SU-DHL-6 (cell line): ENCODE measurements around the gene MYO15A.

Source experiments
- H2AFZ ChIP-seq: fragments of 200-600 bp; sonication (generic); 2 replicates; pipeline ENCODE4 v1.6.1; 2014; ENCODE audit warnings: low read depth, mild to moderate bottlenecking, moderate library complexity, mixed read lengths, antibody characterized with exemption, low read length; ENCODE audit not compliant: severe bottlenecking
- H3F3A ChIP-seq: fragments of 200-600 bp; shearing (Covaris generic); 2 replicates; pipeline ENCODE4 v1.6.0; 2016; ENCODE audit warnings: antibody characterized with exemption, mild to moderate bottlenecking; ENCODE audit not compliant: insufficient read depth
- H3K27ac ChIP-seq: fragments of 200-600 bp; sonication (generic); 2 replicates; pipeline ENCODE4 v1.5.1; 2016; ENCODE audit warnings: low read depth, mild to moderate bottlenecking, low read length, moderate library complexity, mixed read lengths
- H3K27me3 ChIP-seq: fragments of 200-600 bp; sonication (generic), shearing (Covaris generic); 2 replicates; pipeline ENCODE4 v1.6.0; 2014; ENCODE audit warnings: mild to moderate bottlenecking, low read length
- H3K36me3 ChIP-seq: fragments of 200-600 bp; sonication (generic); 2 replicates; pipeline ENCODE4 v1.6.1; 2014; ENCODE audit warnings: mild to moderate bottlenecking, low read length, mixed read lengths
- H3K4me2 ChIP-seq: fragments of 300-600, 200-600 bp; shearing (Covaris generic), sonication (generic); 2 replicates; pipeline ENCODE4 v1.6.0; 2014; ENCODE audit warnings: low read length, low read depth, mild to moderate bottlenecking; ENCODE audit not compliant: poor library complexity, severe bottlenecking
- H3K4me3 ChIP-seq: fragments of 200-600 bp; sonication (generic); 2 replicates; pipeline ENCODE4 v1.5.1; 2014; ENCODE audit warnings: antibody characterized with exemption, low read length, mild to moderate bottlenecking, mixed read lengths; ENCODE audit not compliant: insufficient read depth, poor library complexity, severe bottlenecking
- H3K79me2 ChIP-seq: fragments of 200-600 bp; sonication (generic); 2 replicates; pipeline ENCODE4 v1.6.1; 2014; ENCODE audit warnings: mild to moderate bottlenecking, low read length, moderate library complexity; ENCODE audit not compliant: insufficient read depth
- H3K9ac ChIP-seq: fragments of 200-600 bp; sonication (generic); 2 replicates; pipeline ENCODE4 v1.7.0; 2014; ENCODE audit warnings: mild to moderate bottlenecking, low read length
- H3K9me2 ChIP-seq: fragments of 200-600 bp; sonication (generic); replicated peaks from 2 replicates; pipeline ENCODE4 v1.6.1; 2014; ENCODE audit warnings: low read length; ENCODE audit not compliant: insufficient read depth
- H3K9me3 ChIP-seq: fragments of 200-600 bp; sonication (generic); 2 replicates; pipeline ENCODE4 v1.6.1; 2014; ENCODE audit warnings: low read length, mixed read lengths; ENCODE audit not compliant: insufficient read depth
- H4K20me1 ChIP-seq: fragments of 200-600 bp; sonication (generic); 2 replicates; pipeline ENCODE4 v1.6.1; 2014; ENCODE audit warnings: low read depth, mild to moderate bottlenecking, antibody characterized with exemption, low read length, moderate library complexity, mixed read lengths
- EZH2phosphoT487 ChIP-seq: fragments of 200-600 bp; sonication (generic), shearing (Covaris generic); conservative IDR thresholded peaks from 2 replicates; pipeline ENCODE4 v1.6.1; 2018; ENCODE audit warnings: mild to moderate bottlenecking, antibody characterized with exemption, low read length, moderate library complexity, mixed read lengths
- TF ChIP-seq, protein P1 (sequence below): fragments of 200-600 bp; sonication (generic); IDR thresholded peaks from one replicate; pipeline ENCODE4 v1.5.1; 2017; ENCODE audit warnings: antibody characterized with exemption, mild to moderate bottlenecking, low read length, moderate library complexity; ENCODE audit not compliant: insufficient read depth, poor library complexity, severe bottlenecking

MYO15A gene

GRCh38 chr17:18105027-18105426 lies 3.5 kb upstream of the MYO15A start:
- Histone ChIP-seq H3K9me2 (no peaks in the 10 kb centered on the region), H3K4me2 (no peak overlapping the region), H3K36me3 (no peaks in the 10 kb centered on the region), H3K4me3 (no peak overlapping the region), H3K9ac (no peak overlapping the region), H3K9me3 (no peaks in the 10 kb centered on the region), H3K27ac (no peak overlapping the region), H3F3A (no peaks in the 10 kb centered on the region), H2AFZ (no peak overlapping the region), H3K27me3 (no peaks in the 10 kb centered on the region), H4K20me1 (no peaks in the 10 kb centered on the region), H3K79me2 (no peaks in the 10 kb centered on the region)
- TF ChIP-seq, protein P1, sequence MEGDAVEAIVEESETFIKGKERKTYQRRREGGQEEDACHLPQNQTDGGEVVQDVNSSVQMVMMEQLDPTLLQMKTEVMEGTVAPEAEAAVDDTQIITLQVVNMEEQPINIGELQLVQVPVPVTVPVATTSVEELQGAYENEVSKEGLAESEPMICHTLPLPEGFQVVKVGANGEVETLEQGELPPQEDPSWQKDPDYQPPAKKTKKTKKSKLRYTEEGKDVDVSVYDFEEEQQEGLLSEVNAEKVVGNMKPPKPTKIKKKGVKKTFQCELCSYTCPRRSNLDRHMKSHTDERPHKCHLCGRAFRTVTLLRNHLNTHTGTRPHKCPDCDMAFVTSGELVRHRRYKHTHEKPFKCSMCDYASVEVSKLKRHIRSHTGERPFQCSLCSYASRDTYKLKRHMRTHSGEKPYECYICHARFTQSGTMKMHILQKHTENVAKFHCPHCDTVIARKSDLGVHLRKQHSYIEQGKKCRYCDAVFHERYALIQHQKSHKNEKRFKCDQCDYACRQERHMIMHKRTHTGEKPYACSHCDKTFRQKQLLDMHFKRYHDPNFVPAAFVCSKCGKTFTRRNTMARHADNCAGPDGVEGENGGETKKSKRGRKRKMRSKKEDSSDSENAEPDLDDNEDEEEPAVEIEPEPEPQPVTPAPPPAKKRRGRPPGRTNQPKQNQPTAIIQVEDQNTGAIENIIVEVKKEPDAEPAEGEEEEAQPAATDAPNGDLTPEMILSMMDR = no peak
- TF ChIP-seq EZH2phosphoT487 = no peak

GRCh38 chr17:18105595-18105994 lies 3.0 kb upstream of the MYO15A start:
- no peak overlapping the region for H2AFZ ChIP-seq
- no peaks in the 10 kb centered on the region for H3K27me3 ChIP-seq
- H3K4me3 ChIP-seq = no peak overlapping the region
- H3F3A ChIP-seq = no peaks in the 10 kb centered on the region
- TF ChIP-seq EZH2phosphoT487 = no peak
- TF ChIP-seq, protein P1 = no peak
- no peak overlapping the region for H3K9ac ChIP-seq
- no peaks in the 10 kb centered on the region for H4K20me1 ChIP-seq
- H3K4me2 ChIP-seq = no peak overlapping the region
- H3K79me2 ChIP-seq = no peaks in the 10 kb centered on the region
- H3K36me3 ChIP-seq = no peaks in the 10 kb centered on the region
- H3K27ac ChIP-seq = no peak overlapping the region
- no peaks in the 10 kb centered on the region for H3K9me2 ChIP-seq
- H3K9me3 ChIP-seq = no peaks in the 10 kb centered on the region

GRCh38 chr17:18106211-18106610 lies 2.3 kb upstream of the MYO15A start:
- no peak for TF ChIP-seq EZH2phosphoT487
- TF ChIP-seq, protein P1 = no peak
- no peak overlapping the region for H3K27ac ChIP-seq
- H3K79me2 ChIP-seq = no peaks in the 10 kb centered on the region
- H2AFZ ChIP-seq = no peak overlapping the region
- no peak overlapping the region for H3K4me3 ChIP-seq
- H3F3A ChIP-seq = no peaks in the 10 kb centered on the region
- H3K4me2 ChIP-seq = no peak overlapping the region
- no peaks in the 10 kb centered on the region for H3K9me2 ChIP-seq
- H3K27me3 ChIP-seq = no peaks in the 10 kb centered on the region
- no peaks in the 10 kb centered on the region for H4K20me1 ChIP-seq
- no peak overlapping the region for H3K9ac ChIP-seq
- no peaks in the 10 kb centered on the region for H3K36me3 ChIP-seq
- H3K9me3 ChIP-seq = no peaks in the 10 kb centered on the region
